ENCODE results near the gene TBCEL.

- TF ChIP-seq, protein P1, sequence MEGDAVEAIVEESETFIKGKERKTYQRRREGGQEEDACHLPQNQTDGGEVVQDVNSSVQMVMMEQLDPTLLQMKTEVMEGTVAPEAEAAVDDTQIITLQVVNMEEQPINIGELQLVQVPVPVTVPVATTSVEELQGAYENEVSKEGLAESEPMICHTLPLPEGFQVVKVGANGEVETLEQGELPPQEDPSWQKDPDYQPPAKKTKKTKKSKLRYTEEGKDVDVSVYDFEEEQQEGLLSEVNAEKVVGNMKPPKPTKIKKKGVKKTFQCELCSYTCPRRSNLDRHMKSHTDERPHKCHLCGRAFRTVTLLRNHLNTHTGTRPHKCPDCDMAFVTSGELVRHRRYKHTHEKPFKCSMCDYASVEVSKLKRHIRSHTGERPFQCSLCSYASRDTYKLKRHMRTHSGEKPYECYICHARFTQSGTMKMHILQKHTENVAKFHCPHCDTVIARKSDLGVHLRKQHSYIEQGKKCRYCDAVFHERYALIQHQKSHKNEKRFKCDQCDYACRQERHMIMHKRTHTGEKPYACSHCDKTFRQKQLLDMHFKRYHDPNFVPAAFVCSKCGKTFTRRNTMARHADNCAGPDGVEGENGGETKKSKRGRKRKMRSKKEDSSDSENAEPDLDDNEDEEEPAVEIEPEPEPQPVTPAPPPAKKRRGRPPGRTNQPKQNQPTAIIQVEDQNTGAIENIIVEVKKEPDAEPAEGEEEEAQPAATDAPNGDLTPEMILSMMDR (optimal IDR thresholded peaks at IDR 0.05 in 1 of 3, IDR thresholded peaks at IDR 0.05 in 1 of 3, conservative IDR thresholded peaks at IDR 0.05 in 1 of 3; ENCODE audit: extremely low read depth in 1 of 3, insufficient read depth in 2 of 3, low read length in 3 of 3) = no peak
- TF ChIP-seq EZH2 (IDR thresholded peaks at IDR 0.05; ENCODE audit: low read length) = no peak
Measured at GRCh38 chr11:121029813-121030445, 6.0 kb downstream of the TBCEL start.

Data from keratinocyte (primary cell).